SU-DHL-6 (cell line): Measurements from ENCODE around the gene CNMD.

Experiments used
- H2AFZ ChIP-seq: fragments of 200-600 bp; sonication (generic); 2 replicates; pipeline ENCODE4 v1.6.1; 2014; ENCODE audit warnings: low read depth, mild to moderate bottlenecking, moderate library complexity, mixed read lengths, antibody characterized with exemption, low read length; ENCODE audit not compliant: severe bottlenecking
- H3F3A ChIP-seq: fragments of 200-600 bp; shearing (Covaris generic); 2 replicates; pipeline ENCODE4 v1.6.0; 2016; ENCODE audit warnings: antibody characterized with exemption, mild to moderate bottlenecking; ENCODE audit not compliant: insufficient read depth
- H3K27ac ChIP-seq: fragments of 200-600 bp; sonication (generic); 2 replicates; pipeline ENCODE4 v1.5.1; 2016; ENCODE audit warnings: low read depth, mild to moderate bottlenecking, low read length, moderate library complexity, mixed read lengths
- H3K27me3 ChIP-seq: fragments of 200-600 bp; sonication (generic), shearing (Covaris generic); 2 replicates; pipeline ENCODE4 v1.6.0; 2014; ENCODE audit warnings: mild to moderate bottlenecking, low read length
- H3K36me3 ChIP-seq: fragments of 200-600 bp; sonication (generic); 2 replicates; pipeline ENCODE4 v1.6.1; 2014; ENCODE audit warnings: mild to moderate bottlenecking, low read length, mixed read lengths
- H3K4me2 ChIP-seq: fragments of 300-600, 200-600 bp; shearing (Covaris generic), sonication (generic); 2 replicates; pipeline ENCODE4 v1.6.0; 2014; ENCODE audit warnings: low read length, low read depth, mild to moderate bottlenecking; ENCODE audit not compliant: poor library complexity, severe bottlenecking
- H3K4me3 ChIP-seq: fragments of 200-600 bp; sonication (generic); 2 replicates; pipeline ENCODE4 v1.5.1; 2014; ENCODE audit warnings: antibody characterized with exemption, low read length, mild to moderate bottlenecking, mixed read lengths; ENCODE audit not compliant: insufficient read depth, poor library complexity, severe bottlenecking
- H3K79me2 ChIP-seq: fragments of 200-600 bp; sonication (generic); 2 replicates; pipeline ENCODE4 v1.6.1; 2014; ENCODE audit warnings: mild to moderate bottlenecking, low read length, moderate library complexity; ENCODE audit not compliant: insufficient read depth
- H3K9ac ChIP-seq: fragments of 200-600 bp; sonication (generic); 2 replicates; pipeline ENCODE4 v1.7.0; 2014; ENCODE audit warnings: mild to moderate bottlenecking, low read length
- H3K9me2 ChIP-seq: fragments of 200-600 bp; sonication (generic); replicated peaks from 2 replicates; pipeline ENCODE4 v1.6.1; 2014; ENCODE audit warnings: low read length; ENCODE audit not compliant: insufficient read depth
- H3K9me3 ChIP-seq: fragments of 200-600 bp; sonication (generic); 2 replicates; pipeline ENCODE4 v1.6.1; 2014; ENCODE audit warnings: low read length, mixed read lengths; ENCODE audit not compliant: insufficient read depth
- H4K20me1 ChIP-seq: fragments of 200-600 bp; sonication (generic); 2 replicates; pipeline ENCODE4 v1.6.1; 2014; ENCODE audit warnings: low read depth, mild to moderate bottlenecking, antibody characterized with exemption, low read length, moderate library complexity, mixed read lengths
- EZH2phosphoT487 ChIP-seq: fragments of 200-600 bp; sonication (generic), shearing (Covaris generic); conservative IDR thresholded peaks from 2 replicates; pipeline ENCODE4 v1.6.1; 2018; ENCODE audit warnings: mild to moderate bottlenecking, antibody characterized with exemption, low read length, moderate library complexity, mixed read lengths
- TF ChIP-seq, protein P1 (sequence below): fragments of 200-600 bp; sonication (generic); IDR thresholded peaks from one replicate; pipeline ENCODE4 v1.5.1; 2017; ENCODE audit warnings: antibody characterized with exemption, mild to moderate bottlenecking, low read length, moderate library complexity; ENCODE audit not compliant: insufficient read depth, poor library complexity, severe bottlenecking

Gene CNMD

GRCh38 chr13:52749419-52749818 is 9.8 kb upstream of the CNMD start:
- Histone ChIP-seq H3K9me3 (no peaks in the 10 kb centered on the region), H3K79me2 (no peaks in the 10 kb centered on the region), H3K9ac (no peak overlapping the region), H3K36me3 (no peaks in the 10 kb centered on the region), H3K4me2 (no peak overlapping the region), H3K27me3 (no peaks in the 10 kb centered on the region), H3F3A (no peaks in the 10 kb centered on the region), H3K4me3 (no peak overlapping the region), H3K27ac (no peak overlapping the region), H4K20me1 (no peaks in the 10 kb centered on the region), H2AFZ (no peak overlapping the region), H3K9me2 (no peaks in the 10 kb centered on the region)
- TF ChIP-seq, protein P1, sequence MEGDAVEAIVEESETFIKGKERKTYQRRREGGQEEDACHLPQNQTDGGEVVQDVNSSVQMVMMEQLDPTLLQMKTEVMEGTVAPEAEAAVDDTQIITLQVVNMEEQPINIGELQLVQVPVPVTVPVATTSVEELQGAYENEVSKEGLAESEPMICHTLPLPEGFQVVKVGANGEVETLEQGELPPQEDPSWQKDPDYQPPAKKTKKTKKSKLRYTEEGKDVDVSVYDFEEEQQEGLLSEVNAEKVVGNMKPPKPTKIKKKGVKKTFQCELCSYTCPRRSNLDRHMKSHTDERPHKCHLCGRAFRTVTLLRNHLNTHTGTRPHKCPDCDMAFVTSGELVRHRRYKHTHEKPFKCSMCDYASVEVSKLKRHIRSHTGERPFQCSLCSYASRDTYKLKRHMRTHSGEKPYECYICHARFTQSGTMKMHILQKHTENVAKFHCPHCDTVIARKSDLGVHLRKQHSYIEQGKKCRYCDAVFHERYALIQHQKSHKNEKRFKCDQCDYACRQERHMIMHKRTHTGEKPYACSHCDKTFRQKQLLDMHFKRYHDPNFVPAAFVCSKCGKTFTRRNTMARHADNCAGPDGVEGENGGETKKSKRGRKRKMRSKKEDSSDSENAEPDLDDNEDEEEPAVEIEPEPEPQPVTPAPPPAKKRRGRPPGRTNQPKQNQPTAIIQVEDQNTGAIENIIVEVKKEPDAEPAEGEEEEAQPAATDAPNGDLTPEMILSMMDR = no peak
- TF ChIP-seq EZH2phosphoT487 = no peak

DNA sequence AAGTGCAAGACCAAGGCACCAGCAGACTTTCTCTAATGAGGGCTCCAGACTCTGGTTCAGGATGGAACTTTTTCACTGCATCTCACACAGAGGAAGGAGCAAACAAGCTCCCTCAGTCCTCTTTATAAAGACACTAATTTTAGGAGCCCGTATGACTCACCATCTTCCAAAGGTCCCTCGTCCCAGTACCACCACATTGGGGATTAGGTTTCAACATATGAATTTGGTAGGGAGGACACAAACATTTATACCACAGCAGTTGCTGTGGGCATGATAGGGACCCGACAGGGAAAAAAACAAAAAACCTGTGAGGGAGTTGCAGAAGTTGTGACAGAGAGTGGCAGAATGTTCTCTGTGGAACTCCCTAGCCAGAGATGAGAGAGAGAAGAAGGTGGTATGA is 6.5 kb upstream of the CNMD start:
- H3K4me2 ChIP-seq = no peak overlapping the region
- H3K9me2 ChIP-seq = no peaks in the 10 kb centered on the region
- H3F3A ChIP-seq = no peaks in the 10 kb centered on the region
- no peaks in the 10 kb centered on the region for H3K9me3 ChIP-seq
- H3K36me3 ChIP-seq = no peaks in the 10 kb centered on the region
- H3K9ac ChIP-seq = no peak overlapping the region
- no peaks in the 10 kb centered on the region for H3K27me3 ChIP-seq
- no peak for TF ChIP-seq EZH2phosphoT487
- TF ChIP-seq, protein P1 = no peak
- H3K27ac ChIP-seq = no peak overlapping the region
- no peaks in the 10 kb centered on the region for H3K79me2 ChIP-seq
- H3K4me3 ChIP-seq = no peak overlapping the region
- H4K20me1 ChIP-seq = no peaks in the 10 kb centered on the region
- H2AFZ ChIP-seq = no peak overlapping the region

GRCh38 chr13:52744842-52745375 is 5.3 kb upstream of the CNMD start:
- no peak overlapping the region for H2AFZ ChIP-seq
- TF ChIP-seq, protein P1 = no peak
- TF ChIP-seq EZH2phosphoT487 = no peak
- no peak overlapping the region for H3K4me3 ChIP-seq

More at GRCh38 chr13:52744842-52745375, 5.3 kb upstream of the CNMD start:
- Histone ChIP-seq H3K27ac (no peak overlapping the region), H3K9ac (no peak overlapping the region), H3K9me2 (no peaks in the 10 kb centered on the region), H3K27me3 (no peaks in the 10 kb centered on the region), H3K9me3 (no peaks in the 10 kb centered on the region), H3F3A (no peaks in the 10 kb centered on the region), H3K4me2 (no peak overlapping the region), H3K79me2 (no peaks in the 10 kb centered on the region), H3K36me3 (no peaks in the 10 kb centered on the region), H4K20me1 (no peaks in the 10 kb centered on the region)
